ENCODE measurements around the gene ENOX1. TPM values are rescaled to one million over a fixed set of nuclear protein-coding genes. Genes with fewer than 3 reads are reported as not detected.

ENOX1 gene
- total and polyA plus RNA-seq, 2 of the 13 experiments (the other 11 are each of a cell fraction or from before 2014, with no cell fraction given) = not detected

DNA sequence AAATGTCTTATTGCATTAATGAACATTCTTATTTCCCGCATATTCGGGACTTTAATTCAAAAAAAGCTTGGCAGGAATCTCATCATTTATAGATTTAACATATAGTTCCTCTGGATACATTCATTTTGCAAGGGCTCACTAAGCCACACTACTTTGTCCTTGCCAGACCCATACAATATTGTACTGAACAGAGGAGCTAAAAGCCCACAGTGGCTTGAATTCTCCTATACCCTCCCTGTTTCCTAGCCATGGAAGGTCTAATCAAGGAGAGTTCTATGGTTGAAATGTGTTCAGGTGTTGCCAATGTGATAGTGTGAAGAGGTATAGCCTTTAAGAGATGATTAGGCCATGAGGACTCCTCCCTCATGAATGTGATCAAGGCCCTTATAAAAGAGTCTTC lies 298.9 kb downstream of the ENOX1 start:
- Histone ChIP-seq H3K4me3 (replicated peaks in 1 of 3; ENCODE audit: insufficient read depth in 1 of 3, low read depth in 2 of 3, low read length in 3 of 3) (no peak overlapping the region), H3K9me3 (ENCODE audit: low read length) (peaks cover 14% of the 10 kb centered on the region; the same call in 1 of the 2 replicates), H3K4me1 (ENCODE audit: insufficient read depth, low read length) (no peaks in the 10 kb centered on the region), H3K9ac (ENCODE audit: insufficient read depth, low read depth, low read length) (no peak overlapping the region), H2AFZ (ENCODE audit: low read length) (no peak overlapping the region), H4K20me1 (ENCODE audit: insufficient read depth, low read length) (no peaks in the 10 kb centered on the region), H3K4me2 (ENCODE audit: low read depth, low read length) (no peak overlapping the region), H3K27me3 (ENCODE audit: control insufficient read depth in 1 of 2, insufficient read depth in 2 of 2, low read length in 2 of 2) (no peaks in the 10 kb centered on the region), H3K36me3 (replicated peaks in 1 of 2; ENCODE audit: control insufficient read depth in 1 of 2, insufficient read depth in 2 of 2, low read length in 2 of 2) (no peaks in the 10 kb centered on the region), H3K27ac (ENCODE audit: extremely low read length, insufficient read depth, low read length) (no peak overlapping the region), H3K79me2 (ENCODE audit: insufficient read depth, low read length) (no peaks in the 10 kb centered on the region)
- FAIRE-seq = no peak
- DNase-seq (ENCODE audit: low spot score) = no peak
- in situ Hi-C loops (cut with HindIII; ENCODE audit: extremely low pct_ligation_motif_present, low pct_unique_long_range_greater_than_20kb) (no loop called here), intact Hi-C loops (cut with micrococcal nuclease; ENCODE audit: unreplicated experiment) (no loop called here)
- no peak for ATAC-seq
- BruUV-seq (replicated peaks) = no TSS peak
- WGBS (ENCODE audit: low lambda C conversion rate) = 56% methylated on average over 2 of the region's 2 CpGs
- TF ChIP-seq RAD51 (IDR thresholded peaks at IDR 0.05; ENCODE audit: borderline replicate concordance) = no peak
- TF ChIP-seq, protein P1, sequence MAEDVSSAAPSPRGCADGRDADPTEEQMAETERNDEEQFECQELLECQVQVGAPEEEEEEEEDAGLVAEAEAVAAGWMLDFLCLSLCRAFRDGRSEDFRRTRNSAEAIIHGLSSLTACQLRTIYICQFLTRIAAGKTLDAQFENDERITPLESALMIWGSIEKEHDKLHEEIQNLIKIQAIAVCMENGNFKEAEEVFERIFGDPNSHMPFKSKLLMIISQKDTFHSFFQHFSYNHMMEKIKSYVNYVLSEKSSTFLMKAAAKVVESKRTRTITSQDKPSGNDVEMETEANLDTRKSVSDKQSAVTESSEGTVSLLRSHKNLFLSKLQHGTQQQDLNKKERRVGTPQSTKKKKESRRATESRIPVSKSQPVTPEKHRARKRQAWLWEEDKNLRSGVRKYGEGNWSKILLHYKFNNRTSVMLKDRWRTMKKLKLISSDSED (CRISPR knock-in tag; IDR thresholded peaks at IDR 0.05) = no peak
- no peak for TF ChIP-seq TBP (CRISPR knock-in tag; IDR thresholded peaks at IDR 0.05)
- TF ChIP-seq, protein P2, sequence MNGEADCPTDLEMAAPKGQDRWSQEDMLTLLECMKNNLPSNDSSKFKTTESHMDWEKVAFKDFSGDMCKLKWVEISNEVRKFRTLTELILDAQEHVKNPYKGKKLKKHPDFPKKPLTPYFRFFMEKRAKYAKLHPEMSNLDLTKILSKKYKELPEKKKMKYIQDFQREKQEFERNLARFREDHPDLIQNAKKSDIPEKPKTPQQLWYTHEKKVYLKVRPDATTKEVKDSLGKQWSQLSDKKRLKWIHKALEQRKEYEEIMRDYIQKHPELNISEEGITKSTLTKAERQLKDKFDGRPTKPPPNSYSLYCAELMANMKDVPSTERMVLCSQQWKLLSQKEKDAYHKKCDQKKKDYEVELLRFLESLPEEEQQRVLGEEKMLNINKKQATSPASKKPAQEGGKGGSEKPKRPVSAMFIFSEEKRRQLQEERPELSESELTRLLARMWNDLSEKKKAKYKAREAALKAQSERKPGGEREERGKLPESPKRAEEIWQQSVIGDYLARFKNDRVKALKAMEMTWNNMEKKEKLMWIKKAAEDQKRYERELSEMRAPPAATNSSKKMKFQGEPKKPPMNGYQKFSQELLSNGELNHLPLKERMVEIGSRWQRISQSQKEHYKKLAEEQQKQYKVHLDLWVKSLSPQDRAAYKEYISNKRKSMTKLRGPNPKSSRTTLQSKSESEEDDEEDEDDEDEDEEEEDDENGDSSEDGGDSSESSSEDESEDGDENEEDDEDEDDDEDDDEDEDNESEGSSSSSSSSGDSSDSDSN (CRISPR knock-in tag; IDR thresholded peaks at IDR 0.05) = no peak
- TF ChIP-seq, protein P3, sequence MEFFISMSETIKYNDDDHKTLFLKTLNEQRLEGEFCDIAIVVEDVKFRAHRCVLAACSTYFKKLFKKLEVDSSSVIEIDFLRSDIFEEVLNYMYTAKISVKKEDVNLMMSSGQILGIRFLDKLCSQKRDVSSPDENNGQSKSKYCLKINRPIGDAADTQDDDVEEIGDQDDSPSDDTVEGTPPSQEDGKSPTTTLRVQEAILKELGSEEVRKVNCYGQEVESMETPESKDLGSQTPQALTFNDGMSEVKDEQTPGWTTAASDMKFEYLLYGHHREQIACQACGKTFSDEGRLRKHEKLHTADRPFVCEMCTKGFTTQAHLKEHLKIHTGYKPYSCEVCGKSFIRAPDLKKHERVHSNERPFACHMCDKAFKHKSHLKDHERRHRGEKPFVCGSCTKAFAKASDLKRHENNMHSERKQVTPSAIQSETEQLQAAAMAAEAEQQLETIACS (CRISPR knock-in tag; IDR thresholded peaks at IDR 0.05) = no peak
- no peak for TF ChIP-seq MTF2 (CRISPR knock-in tag; IDR thresholded peaks at IDR 0.05; ENCODE audit: borderline replicate concordance)
- TF ChIP-seq NFIB (CRISPR knock-in tag; IDR thresholded peaks at IDR 0.05; ENCODE audit: borderline replicate concordance) = no peak
- CTCF ChIA-PET (ENCODE audit: low intra/inter-chr PET ratio, low total read pairs) = no interaction called here
- POLR2A ChIA-PET = no interaction called here

All from HepG2 (cell line).